Activated T-helper 17 cell treated with anti-CD3 and anti-CD28 coated beads, Interleukin-2, amount 50 U/mL, for 72 hours (primary cell): ENCODE results near the gene PBLD. TPM values are rescaled to one million over a fixed set of nuclear protein-coding genes. Genes with fewer than 3 reads are reported as not detected.
A peak's percentile ranks its signal among the peaks of the same experiment; 100 is the strongest.
"Not testable (repeated sequence)": the region's sequence is repeated elsewhere in the genome, so short reads cannot be mapped to it uniquely, and the experiment has no call there.

Experiments used
- ATAC-seq: fragments of 150-1000 bp; cut with Tn5 transposase; replicated peaks from 2 replicates; pipeline ENCODE4 v1.10.0; 2021; ENCODE audit warnings: mild to moderate bottlenecking, moderate library complexity
- H3K27ac Mint-ChIP-seq: one replicate; pipeline ENCODE4 v1.8.0; 2022; ENCODE audit warnings: mixed read lengths
- H3K27me3 Mint-ChIP-seq: one replicate; pipeline ENCODE4 v1.8.0; 2022; ENCODE audit warnings: mixed read lengths
- H3K36me3 Mint-ChIP-seq: one replicate; pipeline ENCODE4 v1.8.0; 2022; ENCODE audit warnings: low read depth, mild to moderate bottlenecking, mixed read lengths
- H3K4me1 Mint-ChIP-seq: one replicate; pipeline ENCODE4 v1.8.0; 2022; ENCODE audit warnings: mixed read lengths
- H3K4me3 Mint-ChIP-seq: one replicate; pipeline ENCODE4 v1.8.0; 2022; ENCODE audit warnings: mild to moderate bottlenecking, mixed read lengths
- H3K9me3 Mint-ChIP-seq: one replicate; pipeline ENCODE4 v1.8.0; 2022; ENCODE audit warnings: mixed read lengths
- total RNA-seq, 2 donors: library from RNA; stranded (reverse); gene quantifications; one replicate each; pipeline ENCODE4 v1.2.3, GENCODE V29; 2022

The PBLD gene
- total RNA-seq, 2 donors from 2014 or later, result 0.58 to 0.69 TPM

DNA sequence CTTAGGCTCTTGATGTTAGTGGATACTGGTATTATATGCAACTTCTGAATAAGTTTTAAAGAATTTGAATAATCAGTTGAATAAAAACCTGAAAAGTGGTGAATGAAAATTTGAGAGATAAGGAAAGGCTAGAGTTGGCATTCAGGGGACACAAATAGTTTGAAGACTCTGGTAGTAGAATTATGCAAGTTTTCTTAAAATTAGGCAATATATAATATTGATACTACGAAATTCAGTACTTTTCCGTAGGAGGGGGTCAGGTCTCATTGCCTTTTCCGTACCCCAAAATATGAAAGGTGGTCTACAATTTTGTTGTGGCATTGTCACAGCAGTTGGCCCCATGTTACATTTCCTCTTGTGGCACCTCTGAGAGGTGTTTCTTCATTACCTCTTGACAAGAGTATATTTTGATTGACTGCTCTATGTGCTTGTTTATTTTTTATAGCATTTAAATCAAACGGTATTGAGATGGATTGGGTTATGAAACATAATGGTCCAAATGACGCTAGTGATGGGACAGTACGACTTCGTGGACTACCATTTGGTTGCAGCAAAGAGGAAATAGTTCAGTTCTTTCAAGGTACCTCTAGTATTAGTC, 4.1 kb upstream of the PBLD start:
- peaks cover 100% of the 10 kb centered on the region for H3K36me3 Mint-ChIP-seq
- peak overlapping the region; percentile 100 for H3K27ac Mint-ChIP-seq
- no peaks in the 10 kb centered on the region for H3K27me3 Mint-ChIP-seq
- H3K9me3 Mint-ChIP-seq, result no peaks in the 10 kb centered on the region
- H3K4me3 Mint-ChIP-seq, result peak overlapping the region; percentile 98
- peaks cover 37% of the 10 kb centered on the region for H3K4me1 Mint-ChIP-seq
- no peak for ATAC-seq

- Mint-ChIP-seq H3K4me3 (peak overlapping the region; percentile 98), H3K36me3 (peaks cover 88% of the 10 kb centered on the region), H3K4me1 (peaks cover 44% of the 10 kb centered on the region), H3K27me3 (no peaks in the 10 kb centered on the region), H3K27ac (peak overlapping the region; percentile 100), H3K9me3 (no peaks in the 10 kb centered on the region)
- ATAC-seq, result no peak
These were observed 2.1 kb upstream of the PBLD start for GRCh38 chr10:68334672-68335467.

DNA sequence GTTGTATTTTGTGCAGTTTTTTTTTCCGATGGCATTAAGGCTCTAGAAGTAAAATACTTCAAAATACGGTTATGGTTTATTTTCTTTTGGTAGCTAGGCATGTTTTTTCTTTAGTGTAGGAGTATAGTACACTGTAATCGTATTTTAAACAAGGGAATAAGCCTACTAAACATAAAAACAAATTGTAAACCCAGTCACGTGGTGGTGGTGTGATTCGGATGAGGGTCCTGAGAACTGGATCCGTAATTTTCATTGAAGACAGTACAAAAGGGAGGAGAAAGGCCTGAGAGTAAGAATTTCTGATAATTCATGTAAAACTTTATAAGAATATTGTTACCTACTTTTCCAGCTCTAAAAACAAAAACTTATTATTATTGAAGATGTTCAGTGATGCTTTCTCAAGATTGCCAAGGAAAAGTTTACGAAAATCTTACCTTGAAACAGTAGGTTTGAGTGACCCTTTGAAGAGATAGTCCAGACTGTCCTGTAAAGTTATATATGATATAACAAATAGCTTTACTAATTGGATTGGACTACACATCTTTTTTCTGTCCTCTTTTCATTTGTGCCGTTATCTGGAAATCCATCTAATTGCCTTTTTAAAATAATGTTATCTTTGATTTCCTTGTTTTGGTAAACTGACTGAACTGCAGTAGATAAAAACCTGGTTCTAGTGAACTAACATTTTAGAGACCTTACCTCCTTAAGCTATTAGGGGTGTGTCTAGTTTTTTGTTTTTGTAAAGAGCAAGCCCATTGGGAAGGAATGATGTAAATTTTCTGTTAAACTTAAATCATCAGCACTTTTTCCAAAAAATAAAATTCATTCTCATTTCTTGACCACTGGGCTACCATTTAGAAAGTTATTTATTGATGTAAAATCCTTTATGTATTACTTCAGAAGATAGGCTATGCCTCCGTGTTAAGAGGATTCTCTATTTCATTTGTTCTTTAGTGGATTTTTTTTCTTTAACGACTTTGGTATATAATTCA, 1.0 kb upstream of the PBLD start:
- Mint-ChIP-seq H3K27ac (peak overlapping the region; percentile 100), H3K36me3 (peaks cover 76% of the 10 kb centered on the region), H3K27me3 (no peaks in the 10 kb centered on the region), H3K4me3 (peak overlapping the region; percentile 98), H3K9me3 (no peaks in the 10 kb centered on the region), H3K4me1 (peaks cover 44% of the 10 kb centered on the region)
- no peak for ATAC-seq

DNA sequence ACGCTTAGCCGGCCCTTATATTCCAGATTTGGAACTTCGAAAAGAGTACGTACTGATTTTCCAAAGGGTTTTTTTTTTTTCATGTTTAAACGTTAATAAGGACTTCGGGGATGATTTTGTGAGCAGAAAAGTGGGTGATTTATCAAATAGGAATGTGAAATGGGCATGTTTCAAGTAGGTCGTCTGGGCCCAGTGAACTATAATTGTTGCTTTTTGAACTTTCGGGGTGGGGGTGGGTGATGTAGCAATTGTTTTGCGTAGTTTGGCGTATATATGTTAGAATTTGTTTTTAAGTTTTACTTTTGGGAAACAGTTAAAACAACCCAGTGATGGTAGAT, 299 bp upstream of the PBLD start:
- Mint-ChIP-seq H3K4me1 (peaks cover 49% of the 10 kb centered on the region), H3K9me3 (no peaks in the 10 kb centered on the region), H3K36me3 (peaks cover 69% of the 10 kb centered on the region)

GRCh38 chr10:68331455-68332258, 1.1 kb downstream of the PBLD start, which contains the start of gene HNRNPH3:
TSS of gene HNRNPH3 (plus strand) at chr10:68332064. CDS start at chr10:68337222, 5,158 bp downstream.
- peaks cover 37% of the 10 kb centered on the region for H3K4me1 Mint-ChIP-seq
- ATAC-seq, result peak; percentile 87

More for the DNA sequence above, 299 bp upstream of the PBLD start:
- no peak for ATAC-seq
- Mint-ChIP-seq H3K27ac (peak overlapping the region; percentile 100), H3K4me3 (peak overlapping the region; percentile 98), H3K27me3 (no peaks in the 10 kb centered on the region)

DNA sequence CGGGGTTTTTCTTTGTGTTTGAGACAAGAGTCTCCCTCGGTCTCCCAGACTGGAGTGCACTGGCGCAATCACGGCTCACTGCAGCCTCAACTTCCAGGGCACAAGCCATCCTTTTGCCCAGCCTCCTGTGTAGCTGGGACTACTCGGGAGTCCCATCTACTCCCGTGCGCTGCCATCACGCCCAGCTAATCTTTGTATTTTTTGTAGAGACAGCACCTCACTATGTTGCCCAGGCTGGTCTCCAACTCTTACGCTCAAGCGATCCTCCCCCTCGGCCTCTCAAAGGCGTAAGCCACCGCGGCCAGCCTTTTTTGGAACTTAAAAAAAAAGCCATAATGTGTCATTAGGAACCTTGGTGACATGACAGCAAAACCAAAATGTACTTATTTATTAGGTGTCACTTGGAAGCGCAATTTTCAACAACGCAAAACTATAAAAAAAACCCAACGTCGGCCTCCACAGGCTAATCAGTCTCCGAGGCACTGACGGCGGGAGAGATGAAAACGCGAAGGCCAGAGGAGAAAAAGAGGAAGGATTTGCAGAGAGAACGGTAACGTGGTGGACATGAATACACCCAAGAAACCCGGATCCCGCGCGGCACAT, 1.8 kb downstream of the PBLD start:
- H3K4me3 Mint-ChIP-seq, result peak overlapping the region; percentile 98
- peaks cover 48% of the 10 kb centered on the region for H3K36me3 Mint-ChIP-seq
- no peak for ATAC-seq
- H3K9me3 Mint-ChIP-seq, result no peaks in the 10 kb centered on the region
- H3K27ac Mint-ChIP-seq, result peak overlapping the region; percentile 100
- no peaks in the 10 kb centered on the region for H3K27me3 Mint-ChIP-seq
- peaks cover 30% of the 10 kb centered on the region for H3K4me1 Mint-ChIP-seq

More at GRCh38 chr10:68331455-68332258, 1.1 kb downstream of the PBLD start, which contains the start of gene HNRNPH3:
- Mint-ChIP-seq H3K27ac (peak within 1 kb of the TSS; percentile 100), H3K36me3 (peaks cover 55% of the 10 kb centered on the region), H3K4me3 (peak within 1 kb of the TSS; percentile 98), H3K9me3 (no peaks in the 10 kb centered on the region), H3K27me3 (no peaks in the 10 kb centered on the region)

DNA sequence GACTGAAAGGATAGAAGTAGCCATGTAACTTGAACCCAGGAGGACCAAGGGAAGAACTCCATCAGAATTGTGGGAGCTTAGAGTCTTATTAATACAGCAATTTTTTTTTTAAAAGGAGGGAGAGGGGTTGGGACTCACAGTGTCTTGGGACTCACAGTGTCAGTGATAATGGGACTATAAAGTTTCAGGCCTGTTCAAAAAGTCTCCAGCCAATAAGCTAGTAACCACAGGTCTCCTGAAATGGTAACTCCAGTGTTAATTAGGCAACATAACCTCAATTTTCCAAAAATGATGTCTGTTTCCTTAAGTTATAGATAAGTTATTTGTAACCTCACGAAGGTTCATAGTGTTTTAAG, 3.2 kb downstream of the PBLD start:
- H3K36me3 Mint-ChIP-seq, result peaks cover 34% of the 10 kb centered on the region
- ATAC-seq, result no peak
- H3K4me3 Mint-ChIP-seq, result peak overlapping the region; percentile 12
- no peak overlapping the region for H3K27ac Mint-ChIP-seq
- no peaks in the 10 kb centered on the region for H3K27me3 Mint-ChIP-seq
- peaks cover 24% of the 10 kb centered on the region for H3K4me1 Mint-ChIP-seq
- no peaks in the 10 kb centered on the region for H3K9me3 Mint-ChIP-seq

DNA sequence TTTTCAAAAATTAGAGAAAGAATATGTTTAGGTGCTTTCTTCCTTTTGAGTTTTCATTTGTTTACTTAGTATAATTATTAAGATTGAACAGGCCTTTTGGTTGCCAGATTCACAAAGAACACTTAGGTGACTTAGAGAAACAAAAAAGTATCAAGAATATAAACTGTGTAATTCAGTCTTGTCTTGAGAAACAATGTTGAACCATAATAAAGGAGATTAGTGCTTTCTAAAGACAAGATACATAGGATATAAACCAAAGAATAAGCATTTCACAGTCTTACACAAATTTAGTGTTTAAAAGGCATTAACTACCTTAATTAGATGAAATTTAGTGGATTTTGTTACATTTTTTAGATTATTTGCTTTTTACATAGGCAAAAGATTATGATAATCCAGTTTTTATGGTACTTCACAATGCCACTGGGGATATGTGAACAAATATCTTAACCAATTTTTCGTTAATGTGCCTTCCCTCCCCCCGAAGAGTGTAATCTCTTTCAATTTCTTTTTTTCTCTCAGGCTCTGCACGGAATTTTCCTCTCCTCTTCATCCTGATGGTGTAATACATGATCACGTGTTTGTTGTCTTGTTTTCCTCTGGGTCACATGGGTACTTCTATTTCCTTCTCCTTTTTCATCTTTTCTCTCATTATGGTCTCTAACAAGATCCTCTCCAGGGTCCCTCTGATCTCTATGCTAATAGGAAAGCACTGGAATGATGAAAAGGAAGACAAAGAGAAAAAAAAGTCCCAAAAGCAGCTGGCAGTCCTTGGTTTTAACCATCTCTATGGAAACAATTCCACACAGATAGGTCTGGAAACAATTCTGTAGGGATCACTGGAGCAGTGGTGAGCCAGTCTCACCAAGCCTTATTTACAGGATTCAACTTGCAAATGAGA, 4.6 kb downstream of the PBLD start:
- H3K9me3 Mint-ChIP-seq, result no peaks in the 10 kb centered on the region
- no peaks in the 10 kb centered on the region for H3K27me3 Mint-ChIP-seq
- no peak for ATAC-seq
- H3K27ac Mint-ChIP-seq, result peak overlapping the region; percentile 3
- H3K36me3 Mint-ChIP-seq, result peaks cover 20% of the 10 kb centered on the region
- peaks cover 21% of the 10 kb centered on the region for H3K4me1 Mint-ChIP-seq
- peak overlapping the region; percentile 33 for H3K4me3 Mint-ChIP-seq

GRCh38 chr10:68324396-68324795, 8.3 kb downstream of the PBLD start:
- not testable (repeated sequence) for ATAC-seq, H3K9me3 Mint-ChIP-seq, H3K27ac Mint-ChIP-seq, H3K36me3 Mint-ChIP-seq, H3K27me3 Mint-ChIP-seq, H3K4me1 Mint-ChIP-seq, H3K4me3 Mint-ChIP-seq

DNA sequence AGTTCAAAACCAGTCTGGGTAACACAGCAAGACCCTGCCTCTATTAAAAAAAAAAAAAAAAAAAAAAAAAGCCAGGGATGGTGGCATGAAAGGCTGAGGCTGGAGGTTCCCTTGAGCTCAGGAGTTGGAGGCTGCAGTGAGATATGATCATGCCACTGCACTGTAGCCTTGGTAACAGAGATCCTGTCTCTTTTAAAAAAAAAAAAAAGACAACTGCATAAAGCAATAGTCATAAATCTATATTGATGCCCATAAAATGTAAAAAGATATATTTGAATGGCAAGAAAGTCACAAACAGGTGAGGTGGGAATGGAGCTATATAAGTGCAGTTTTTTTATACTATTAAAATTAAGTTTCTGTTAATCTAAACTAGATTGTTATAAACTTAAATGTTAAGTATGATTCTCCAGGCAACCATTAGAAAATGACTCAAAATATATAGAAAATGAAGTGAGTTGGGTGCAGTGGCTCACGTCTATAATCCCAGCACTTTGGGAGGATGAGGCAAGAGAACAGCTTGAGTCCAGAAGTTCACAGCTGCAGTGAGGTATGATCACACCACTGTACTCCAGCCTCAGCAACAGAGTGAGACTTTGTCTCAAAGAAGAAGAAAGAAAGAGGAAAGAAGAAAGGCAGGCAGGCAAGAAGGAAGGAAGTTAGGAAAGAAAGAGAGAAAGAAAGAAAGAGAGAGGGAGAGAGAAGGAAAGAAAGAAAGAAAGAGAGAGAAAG, 14.2 kb downstream of the PBLD start:
- Mint-ChIP-seq H3K36me3 (no peaks in the 10 kb centered on the region), H3K27me3 (no peaks in the 10 kb centered on the region), H3K9me3 (peaks cover 9% of the 10 kb centered on the region), H3K4me1 (no peaks in the 10 kb centered on the region), H3K27ac (no peak overlapping the region), H3K4me3 (no peak overlapping the region)
- no peak for ATAC-seq

- no peaks in the 10 kb centered on the region for H3K36me3 Mint-ChIP-seq
These were observed 17.1 kb downstream of the PBLD start for GRCh38 chr10:68315582-68315981.

GRCh38 chr10:68314930-68315329, 17.8 kb downstream of the PBLD start:
- not testable (repeated sequence) for H3K4me3 Mint-ChIP-seq, ATAC-seq, H3K27ac Mint-ChIP-seq, H3K4me1 Mint-ChIP-seq, H3K9me3 Mint-ChIP-seq, H3K27me3 Mint-ChIP-seq, H3K36me3 Mint-ChIP-seq

More at GRCh38 chr10:68315582-68315981, 17.1 kb downstream of the PBLD start:
- no peak overlapping the region for H3K4me3 Mint-ChIP-seq
- ATAC-seq, result no peak
- peaks cover 9% of the 10 kb centered on the region for H3K9me3 Mint-ChIP-seq
- no peaks in the 10 kb centered on the region for H3K27me3 Mint-ChIP-seq
- no peak overlapping the region for H3K27ac Mint-ChIP-seq
- no peaks in the 10 kb centered on the region for H3K4me1 Mint-ChIP-seq
